Measurements from ENCODE around the gene RIMS3.

Gene RIMS3

DNA sequence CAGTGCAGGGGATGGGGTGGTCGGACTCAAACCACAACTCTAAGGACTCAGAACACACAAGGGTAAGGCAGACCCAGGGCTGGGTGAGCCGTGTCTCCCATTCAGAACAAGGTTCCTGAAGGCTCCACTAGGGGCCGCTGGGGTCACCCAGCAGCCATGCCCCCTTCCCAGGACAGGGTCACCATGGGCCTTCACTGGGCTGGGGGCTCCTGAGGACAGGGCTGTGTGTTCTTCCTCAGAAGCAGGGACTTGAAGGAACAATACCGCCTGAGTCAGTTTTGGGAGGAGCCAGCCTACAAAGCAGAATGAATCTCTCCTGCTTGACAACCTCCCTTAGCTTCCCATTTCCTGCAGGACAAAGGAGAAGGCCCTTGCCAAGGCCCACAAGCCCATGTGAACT is 15.4 kb downstream of the RIMS3 start:
- DNase-seq: peak; percentile 47
- TF ChIP-seq, protein P1, sequence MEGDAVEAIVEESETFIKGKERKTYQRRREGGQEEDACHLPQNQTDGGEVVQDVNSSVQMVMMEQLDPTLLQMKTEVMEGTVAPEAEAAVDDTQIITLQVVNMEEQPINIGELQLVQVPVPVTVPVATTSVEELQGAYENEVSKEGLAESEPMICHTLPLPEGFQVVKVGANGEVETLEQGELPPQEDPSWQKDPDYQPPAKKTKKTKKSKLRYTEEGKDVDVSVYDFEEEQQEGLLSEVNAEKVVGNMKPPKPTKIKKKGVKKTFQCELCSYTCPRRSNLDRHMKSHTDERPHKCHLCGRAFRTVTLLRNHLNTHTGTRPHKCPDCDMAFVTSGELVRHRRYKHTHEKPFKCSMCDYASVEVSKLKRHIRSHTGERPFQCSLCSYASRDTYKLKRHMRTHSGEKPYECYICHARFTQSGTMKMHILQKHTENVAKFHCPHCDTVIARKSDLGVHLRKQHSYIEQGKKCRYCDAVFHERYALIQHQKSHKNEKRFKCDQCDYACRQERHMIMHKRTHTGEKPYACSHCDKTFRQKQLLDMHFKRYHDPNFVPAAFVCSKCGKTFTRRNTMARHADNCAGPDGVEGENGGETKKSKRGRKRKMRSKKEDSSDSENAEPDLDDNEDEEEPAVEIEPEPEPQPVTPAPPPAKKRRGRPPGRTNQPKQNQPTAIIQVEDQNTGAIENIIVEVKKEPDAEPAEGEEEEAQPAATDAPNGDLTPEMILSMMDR (IDR thresholded peaks at IDR 0.05; ENCODE audit: low read depth, low read length): peak; percentile 75
- Histone ChIP-seq H3K36me3 (no peaks in the 10 kb centered on the region), H3K27me3 (ENCODE audit: insufficient read depth, low read depth, severe bottlenecking) (no peaks in the 10 kb centered on the region), H3K9me3 (ENCODE audit: severe bottlenecking) (no peaks in the 10 kb centered on the region), H3K27ac (peak overlapping the region; percentile 25; the same call in 1 of the 2 replicates), H3K4me3 (ENCODE audit: low read depth, low read length) (no peak overlapping the region)

DNA sequence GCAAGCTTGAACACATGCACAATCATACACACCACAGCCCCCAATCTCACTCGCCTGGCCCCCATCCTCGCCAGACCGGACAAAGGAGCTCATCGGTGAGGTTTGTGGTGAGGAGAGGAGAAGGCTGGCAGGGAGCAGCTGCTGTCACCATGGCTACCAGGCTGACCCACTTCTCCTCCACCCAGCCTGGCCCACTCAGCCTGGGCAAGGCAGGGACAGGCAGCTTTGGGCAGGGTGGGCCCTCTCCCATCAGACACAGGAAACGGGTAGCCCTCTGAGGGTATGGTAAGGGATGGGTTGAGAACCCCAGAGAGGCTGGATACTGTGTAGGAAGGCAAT is 15.9 kb downstream of the RIMS3 start:
- TF ChIP-seq, protein P1 (IDR thresholded peaks at IDR 0.05; ENCODE audit: low read depth, low read length): no peak
- Histone ChIP-seq H3K27ac (no peak overlapping the region), H3K27me3 (ENCODE audit: insufficient read depth, low read depth, severe bottlenecking) (no peaks in the 10 kb centered on the region), H3K36me3 (no peaks in the 10 kb centered on the region), H3K4me3 (ENCODE audit: low read depth, low read length) (no peak overlapping the region), H3K9me3 (ENCODE audit: severe bottlenecking) (no peaks in the 10 kb centered on the region)
- DNase-seq: no peak

DNA sequence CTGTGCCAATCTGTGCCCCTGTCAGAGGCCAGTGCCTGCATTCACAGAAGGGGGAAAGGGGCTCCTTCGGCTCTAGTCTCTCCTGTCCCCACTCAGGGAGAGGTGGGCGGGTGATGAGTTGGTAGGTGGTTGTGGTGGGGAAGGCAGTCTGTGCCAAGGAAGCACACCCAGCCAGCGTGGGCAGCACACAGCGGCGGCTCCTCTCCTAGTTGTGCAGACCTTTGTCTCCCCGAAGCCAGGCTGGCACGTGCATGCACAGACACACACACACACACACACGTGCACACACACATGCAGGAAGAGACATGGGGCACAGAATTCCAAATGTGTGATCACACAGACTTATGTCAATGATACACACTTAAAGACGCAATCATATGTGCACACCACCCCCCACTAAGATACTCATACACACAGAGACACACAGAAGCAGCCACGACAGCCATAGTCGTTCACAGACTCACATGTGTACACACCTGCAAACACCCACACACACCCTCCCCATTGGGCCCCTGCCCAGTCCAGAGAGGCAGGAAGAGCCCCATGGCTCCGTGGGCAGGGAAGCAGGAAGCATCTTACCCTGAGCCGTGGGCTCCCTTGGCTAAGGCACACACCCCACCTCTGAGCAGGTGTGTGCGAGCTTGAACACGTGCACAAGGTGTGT is 16.4 kb downstream of the RIMS3 start:
- Histone ChIP-seq H3K36me3 (no peaks in the 10 kb centered on the region), H3K27me3 (ENCODE audit: insufficient read depth, low read depth, severe bottlenecking) (no peaks in the 10 kb centered on the region), H3K4me3 (ENCODE audit: low read depth, low read length) (no peak overlapping the region), H3K27ac (no peak overlapping the region), H3K9me3 (ENCODE audit: severe bottlenecking) (no peaks in the 10 kb centered on the region)
- DNase-seq: no peak
- TF ChIP-seq, protein P1 (IDR thresholded peaks at IDR 0.05; ENCODE audit: low read depth, low read length): no peak

DNA sequence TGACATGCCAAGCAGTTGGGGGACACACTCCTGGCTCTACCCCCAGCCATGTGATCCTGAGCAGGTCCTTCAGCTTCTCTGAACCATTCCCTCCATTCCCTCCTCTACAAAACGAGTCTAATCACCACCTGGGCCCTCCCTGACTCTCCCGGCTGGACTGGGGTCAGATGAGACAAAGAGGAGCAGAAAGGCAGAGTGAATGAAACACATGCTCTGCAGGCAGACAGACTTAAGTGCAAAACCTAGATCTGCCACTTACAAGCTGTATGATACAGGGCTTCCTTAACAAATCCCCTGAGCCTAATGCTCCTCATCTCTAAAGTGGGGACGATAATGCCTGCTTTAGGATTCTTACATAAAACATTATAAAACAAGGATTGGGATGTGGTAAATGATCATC is 17.3 kb downstream of the RIMS3 start:
- Histone ChIP-seq H3K27ac (peak overlapping the region; percentile 73), H3K4me3 (ENCODE audit: low read depth, low read length) (no peak overlapping the region), H3K27me3 (ENCODE audit: insufficient read depth, low read depth, severe bottlenecking) (no peaks in the 10 kb centered on the region), H3K36me3 (no peaks in the 10 kb centered on the region), H3K9me3 (ENCODE audit: severe bottlenecking) (no peaks in the 10 kb centered on the region)
- peak; percentile 57 for DNase-seq
- TF ChIP-seq, protein P1 (IDR thresholded peaks at IDR 0.05; ENCODE audit: low read depth, low read length): no peak

DNA sequence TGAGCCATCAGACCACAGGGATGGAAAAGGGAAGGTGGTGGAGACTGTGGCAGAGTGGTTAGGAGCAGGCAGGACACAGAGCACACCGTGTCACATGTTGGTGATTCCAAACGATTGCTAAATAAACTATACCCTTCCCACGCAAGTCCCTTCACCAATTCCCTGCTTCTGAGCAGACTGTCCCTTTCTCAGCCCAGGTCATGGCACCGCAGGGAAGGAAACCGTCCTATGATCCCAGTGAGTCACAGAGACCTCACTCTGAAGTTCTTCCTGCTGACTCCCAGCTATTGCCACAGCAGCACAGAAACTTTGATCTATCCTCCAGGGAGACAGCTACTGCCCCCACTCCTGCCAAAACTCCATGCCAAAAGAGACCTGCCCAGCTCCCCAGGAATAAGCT is 19.2 kb downstream of the RIMS3 start:
- no peak overlapping the region for H3K27ac ChIP-seq
- H3K4me3 ChIP-seq (ENCODE audit: low read depth, low read length): no peak overlapping the region
- H3K27me3 ChIP-seq (ENCODE audit: insufficient read depth, low read depth, severe bottlenecking): no peaks in the 10 kb centered on the region
- TF ChIP-seq, protein P1 (IDR thresholded peaks at IDR 0.05; ENCODE audit: low read depth, low read length): no peak
- DNase-seq: no peak
- H3K36me3 ChIP-seq: no peaks in the 10 kb centered on the region
- H3K9me3 ChIP-seq (ENCODE audit: severe bottlenecking): no peaks in the 10 kb centered on the region

DNA sequence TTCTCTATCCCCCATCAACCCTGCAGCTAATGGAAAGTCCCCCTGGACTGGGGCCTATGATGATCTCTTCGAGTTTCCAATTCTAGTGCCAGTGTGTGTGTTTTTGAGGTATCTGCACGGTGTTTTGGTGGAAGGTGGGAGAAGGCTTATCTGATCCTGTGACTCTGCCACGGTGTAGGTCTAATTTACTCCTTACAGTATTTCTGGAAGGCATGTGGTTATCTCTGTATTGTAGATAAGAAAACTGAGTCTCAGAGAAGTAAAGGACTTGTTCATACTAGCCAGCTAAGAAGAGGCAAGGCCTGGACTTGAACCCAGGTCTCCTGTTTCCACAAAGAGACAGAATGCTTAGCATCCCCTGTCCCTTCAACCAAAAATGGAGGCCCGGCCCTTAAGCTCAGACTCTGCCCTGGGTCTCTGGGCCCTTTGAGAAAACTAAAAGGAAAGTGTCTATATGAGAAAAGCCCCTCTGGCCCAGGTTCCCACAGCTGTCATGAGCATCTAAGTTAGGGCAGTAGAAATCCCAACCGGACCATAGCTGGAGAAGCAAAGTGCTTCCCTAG is 20.3 kb downstream of the RIMS3 start:
- Histone ChIP-seq H3K9me3 (ENCODE audit: severe bottlenecking) (no peaks in the 10 kb centered on the region), H3K4me3 (ENCODE audit: low read depth, low read length) (no peak overlapping the region), H3K27me3 (ENCODE audit: insufficient read depth, low read depth, severe bottlenecking) (no peaks in the 10 kb centered on the region), H3K36me3 (no peaks in the 10 kb centered on the region), H3K27ac (no peak overlapping the region)
- TF ChIP-seq, protein P1 (IDR thresholded peaks at IDR 0.05; ENCODE audit: low read depth, low read length): no peak
- DNase-seq: no peak
